ENCODE measurements around the gene KLHL21. TPM values are rescaled to one million over a fixed set of nuclear protein-coding genes. Genes with fewer than 3 reads are reported as not detected.

KLHL21 gene
- total and polyA plus RNA-seq, 10 of the 15 experiments (the other 5 are each of a cell fraction or from before 2014, with no cell fraction given) = 0.76 to 12.2 (median 5.2) TPM

DNA sequence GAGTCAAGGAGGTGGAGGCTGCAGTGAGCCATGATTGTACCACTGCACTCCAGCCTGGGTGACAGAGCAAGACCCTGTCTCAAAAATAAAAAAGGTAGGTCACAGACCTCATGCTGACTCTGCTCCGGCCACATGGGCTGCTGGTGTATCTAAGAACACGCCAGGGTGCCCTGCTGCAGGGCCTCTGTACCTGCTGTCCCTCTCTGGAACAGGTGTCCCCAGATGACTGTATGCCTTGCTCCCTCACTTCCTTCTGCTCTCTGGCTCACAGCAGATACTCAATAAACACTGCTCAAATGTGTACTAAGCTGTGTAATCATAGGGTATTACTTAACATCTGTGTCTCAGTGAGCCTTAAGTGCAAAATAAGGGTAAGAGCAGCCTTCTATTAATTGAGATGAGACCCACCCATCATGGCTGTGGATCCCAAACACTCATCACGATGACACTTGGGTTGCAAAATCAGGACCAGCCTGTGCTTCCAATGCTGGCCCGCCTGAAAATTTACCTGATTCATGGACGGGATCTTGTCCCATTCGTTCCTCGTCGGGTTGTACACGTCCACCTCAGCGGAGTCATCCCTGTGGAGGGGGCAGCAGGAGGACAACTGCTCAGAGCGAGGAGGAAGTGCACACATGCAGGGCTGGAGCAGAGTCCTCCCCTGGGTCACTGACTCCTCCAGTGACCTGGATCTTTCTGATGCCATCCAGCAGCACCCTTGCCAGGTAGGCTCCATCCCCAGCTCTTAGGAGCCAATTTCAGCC lies 7.5 kb downstream of the KLHL21 start:
- ATAC-seq (no peak), FAIRE-seq (no peak), DNase-seq (ENCODE audit: low read depth, low spot score) (no peak)
- H3K79me2 ChIP-seq (ENCODE audit: control insufficient read depth, insufficient read depth, low read length) = peaks cover 14% of the 10 kb centered on the region
- WGBS (ENCODE audit: insufficient coverage, insufficient replicate concordance, low lambda C conversion rate, missing lambda C conversion rate) = 96% methylated on average over 11 of the region's 11 CpGs
- no peaks in the 10 kb centered on the region for H4K20me1 ChIP-seq (ENCODE audit: control insufficient read depth, insufficient read depth)
- H3K36me3 ChIP-seq (ENCODE audit: control insufficient read depth in 2 of 2, insufficient read depth in 2 of 2, low read length in 1 of 2) = peaks cover 10 to 24% of the 10 kb centered on the region in 2 experiments
- intact Hi-C loops (cut with micrococcal nuclease; ENCODE audit: unreplicated experiment) = no loop called here
- H3K9me3 ChIP-seq (replicated peaks; ENCODE audit: control insufficient read depth, insufficient read depth, low read length) = no peaks in the 10 kb centered on the region
- ChIA-PET RAD21 (ENCODE audit: unreplicated experiment) (no interaction called here), CTCF (no interaction called here), SMC1A (ENCODE audit: uncharacterized antibody, unreplicated experiment) (no interaction called here), POLR2A (no interaction called here)
- no peak overlapping the region for H3K4me3 ChIP-seq
- no peak overlapping the region for H3K4me2 ChIP-seq (ENCODE audit: control insufficient read depth, insufficient read depth)
- H3K9ac ChIP-seq (ENCODE audit: control insufficient read depth, insufficient read depth, low read length) = no peak overlapping the region
- no peaks in the 10 kb centered on the region for H3K27me3 ChIP-seq (replicated peaks in 1 of 2; ENCODE audit: control insufficient read depth in 2 of 2, insufficient read depth in 2 of 2, low read length in 1 of 2)
- BruUV-seq (replicated peaks) = no TSS peak
- H2AFZ ChIP-seq (ENCODE audit: control insufficient read depth, low read depth, low read length) = no peak overlapping the region
- H3K27ac ChIP-seq (ENCODE audit: control insufficient read depth, insufficient read depth) = no peak overlapping the region
- H3K4me1 ChIP-seq (ENCODE audit: control insufficient read depth, insufficient read depth, low read length) = peaks cover 9% of the 10 kb centered on the region
- no peak for TF ChIP-seq ZSCAN29 (IDR thresholded peaks at IDR 0.05)
- TF ChIP-seq NRF1 (conservative IDR thresholded peaks at IDR 0.05; ENCODE audit: low read depth, low read length) = no peak
- no peak for TF ChIP-seq GATAD2B (conservative IDR thresholded peaks at IDR 0.05; ENCODE audit: low read depth)
- TF ChIP-seq, protein P1, sequence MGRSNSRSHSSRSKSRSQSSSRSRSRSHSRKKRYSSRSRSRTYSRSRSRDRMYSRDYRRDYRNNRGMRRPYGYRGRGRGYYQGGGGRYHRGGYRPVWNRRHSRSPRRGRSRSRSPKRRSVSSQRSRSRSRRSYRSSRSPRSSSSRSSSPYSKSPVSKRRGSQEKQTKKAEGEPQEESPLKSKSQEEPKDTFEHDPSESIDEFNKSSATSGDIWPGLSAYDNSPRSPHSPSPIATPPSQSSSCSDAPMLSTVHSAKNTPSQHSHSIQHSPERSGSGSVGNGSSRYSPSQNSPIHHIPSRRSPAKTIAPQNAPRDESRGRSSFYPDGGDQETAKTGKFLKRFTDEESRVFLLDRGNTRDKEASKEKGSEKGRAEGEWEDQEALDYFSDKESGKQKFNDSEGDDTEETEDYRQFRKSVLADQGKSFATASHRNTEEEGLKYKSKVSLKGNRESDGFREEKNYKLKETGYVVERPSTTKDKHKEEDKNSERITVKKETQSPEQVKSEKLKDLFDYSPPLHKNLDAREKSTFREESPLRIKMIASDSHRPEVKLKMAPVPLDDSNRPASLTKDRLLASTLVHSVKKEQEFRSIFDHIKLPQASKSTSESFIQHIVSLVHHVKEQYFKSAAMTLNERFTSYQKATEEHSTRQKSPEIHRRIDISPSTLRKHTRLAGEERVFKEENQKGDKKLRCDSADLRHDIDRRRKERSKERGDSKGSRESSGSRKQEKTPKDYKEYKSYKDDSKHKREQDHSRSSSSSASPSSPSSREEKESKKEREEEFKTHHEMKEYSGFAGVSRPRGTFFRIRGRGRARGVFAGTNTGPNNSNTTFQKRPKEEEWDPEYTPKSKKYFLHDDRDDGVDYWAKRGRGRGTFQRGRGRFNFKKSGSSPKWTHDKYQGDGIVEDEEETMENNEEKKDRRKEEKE (IDR thresholded peaks at IDR 0.05) = no peak
- TF ChIP-seq ZNF207 (IDR thresholded peaks at IDR 0.05; ENCODE audit: borderline replicate concordance) = no peak
- TF ChIP-seq ZNF384 (IDR thresholded peaks at IDR 0.05; ENCODE audit: borderline replicate concordance, low read depth, low read length) = no peak
- TF ChIP-seq WRNIP1 (IDR thresholded peaks at IDR 0.05; ENCODE audit: borderline replicate concordance, low read depth, low read length) = no peak
- no peak for TF ChIP-seq KAT2A (conservative IDR thresholded peaks at IDR 0.05; ENCODE audit: control insufficient read depth, low read depth, low read length)
- no peak for TF ChIP-seq TBL1XR1 (IDR thresholded peaks at IDR 0.05; ENCODE audit: low read depth, low read length)
- in situ Hi-C loops (cut with MboI) = no loop called here

All from GM12878 (cell line).